ENCODE results near the gene MAP1LC3B. TPM values are rescaled to one million over a fixed set of nuclear protein-coding genes. Genes with fewer than 3 reads are reported as not detected.
"Not testable (repeated sequence)": the region's sequence is repeated elsewhere in the genome, so short reads cannot be mapped to it uniquely, and the experiment has no call there.

MAP1LC3B gene
- total RNA-seq, 1 donor from 2014 or later, result 39.5 TPM

GRCh38 chr16:87372305-87372704, 19.8 kb upstream of the MAP1LC3B start:
- H3K4me3 ChIP-seq (ENCODE audit: low read depth, low read length), result no peak overlapping the region
- no peak for TF ChIP-seq CTCF (conservative IDR thresholded peaks at IDR 0.05; ENCODE audit: low read depth, low read length)
- no peak for DNase-seq (ENCODE audit: low read depth)

- H3K4me3 ChIP-seq (ENCODE audit: low read depth, low read length), result no peak overlapping the region
- no peak for TF ChIP-seq CTCF (conservative IDR thresholded peaks at IDR 0.05; ENCODE audit: low read depth, low read length)
- no peak for DNase-seq (ENCODE audit: low read depth)
These were observed 17.8 kb upstream of the MAP1LC3B start for GRCh38 chr16:87374313-87374712.

- TF ChIP-seq CTCF (conservative IDR thresholded peaks at IDR 0.05; ENCODE audit: low read depth, low read length), result no peak
- no peak overlapping the region for H3K4me3 ChIP-seq (ENCODE audit: low read depth, low read length)
- DNase-seq (ENCODE audit: low read depth), result no peak
These were observed 16.6 kb upstream of the MAP1LC3B start for GRCh38 chr16:87375426-87376135.

GRCh38 chr16:87376660-87377059, 15.5 kb upstream of the MAP1LC3B start:
- no peak for DNase-seq (ENCODE audit: low read depth)
- no peak overlapping the region for H3K4me3 ChIP-seq (ENCODE audit: low read depth, low read length)
- TF ChIP-seq CTCF (conservative IDR thresholded peaks at IDR 0.05; ENCODE audit: low read depth, low read length), result no peak

- not testable (repeated sequence) for DNase-seq (ENCODE audit: low read depth); H3K4me3 ChIP-seq (ENCODE audit: low read depth, low read length)
These were observed 12.8 kb upstream of the MAP1LC3B start for GRCh38 chr16:87379312-87379752.

GRCh38 chr16:87380403-87380802, 11.7 kb upstream of the MAP1LC3B start:
- no peak for TF ChIP-seq CTCF (conservative IDR thresholded peaks at IDR 0.05; ENCODE audit: low read depth, low read length)
- no peak overlapping the region for H3K4me3 ChIP-seq (ENCODE audit: low read depth, low read length)
- no peak for DNase-seq (ENCODE audit: low read depth)

GRCh38 chr16:87380881-87381280, 11.3 kb upstream of the MAP1LC3B start:
- no peak for TF ChIP-seq CTCF (conservative IDR thresholded peaks at IDR 0.05; ENCODE audit: low read depth, low read length)
- H3K4me3 ChIP-seq (ENCODE audit: low read depth, low read length), result peak overlapping the region; percentile 34
- DNase-seq (ENCODE audit: low read depth), result no peak

Measured in epithelial cell of proximal tubule (primary cell).